Stimulated activated CD4-positive, alpha-beta T cell treated with anti-CD3 and anti-CD28 coated beads, Interleukin-15, amount 100 ng/mL, for 24 hours (primary cell): ENCODE measurements around the gene NR3C2.

Experiments used
- DNase-seq: peaks from one replicate; pipeline ENCODE4 v3.0.0-alpha.2; 2020

The NR3C2 gene

DNA sequence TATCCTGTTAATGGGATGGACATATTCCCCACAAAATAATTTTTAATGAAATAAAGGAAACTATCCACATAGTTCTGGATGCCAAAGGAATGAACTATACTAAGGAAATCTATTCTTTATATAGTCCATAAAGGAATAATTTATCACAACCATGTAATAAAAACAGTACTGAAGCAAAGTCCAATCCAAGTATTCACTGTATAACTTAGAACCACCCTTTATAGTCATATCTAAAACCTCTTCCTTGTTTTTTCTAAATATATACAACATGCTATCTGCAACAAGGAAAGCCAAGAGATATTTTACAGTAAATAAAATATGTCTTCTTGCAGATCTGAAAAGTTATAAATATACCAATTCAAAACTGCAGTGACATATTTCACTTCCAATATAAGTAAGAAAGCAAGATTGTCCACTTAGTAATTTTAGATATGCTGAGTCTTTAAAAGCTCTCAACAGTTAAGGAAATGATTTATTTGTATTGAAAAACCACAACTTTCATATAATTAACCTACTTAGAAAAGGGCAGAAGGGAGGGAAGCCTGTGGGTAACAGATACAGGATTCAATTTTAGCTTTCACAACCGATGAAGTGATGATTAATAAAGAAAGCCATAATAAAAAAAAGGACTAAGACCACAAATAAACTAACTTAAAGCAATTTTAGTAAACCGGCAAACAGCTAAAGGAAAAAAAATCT, 8.0 kb downstream of the NR3C2 start:
- DNase-seq, result no peak

DNA sequence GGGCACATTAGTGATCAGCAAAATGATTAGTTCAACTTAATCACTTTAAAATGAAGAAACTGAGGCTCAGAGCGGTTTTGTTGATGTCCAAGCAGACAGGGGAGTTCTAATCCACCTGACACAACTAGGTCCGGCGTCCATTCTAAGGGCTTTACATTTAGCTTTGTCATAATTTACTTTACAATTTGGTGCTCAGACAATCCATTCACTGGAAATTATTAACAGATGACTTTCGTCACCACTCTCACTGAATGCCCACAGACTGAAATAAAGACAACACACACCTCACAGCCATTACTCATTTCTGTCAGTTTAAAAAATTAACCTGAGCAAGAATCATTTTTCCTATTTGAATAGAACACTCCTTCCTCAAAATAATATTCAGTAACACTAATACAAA, 10.8 kb downstream of the NR3C2 start:
- DNase-seq, result no peak

DNA sequence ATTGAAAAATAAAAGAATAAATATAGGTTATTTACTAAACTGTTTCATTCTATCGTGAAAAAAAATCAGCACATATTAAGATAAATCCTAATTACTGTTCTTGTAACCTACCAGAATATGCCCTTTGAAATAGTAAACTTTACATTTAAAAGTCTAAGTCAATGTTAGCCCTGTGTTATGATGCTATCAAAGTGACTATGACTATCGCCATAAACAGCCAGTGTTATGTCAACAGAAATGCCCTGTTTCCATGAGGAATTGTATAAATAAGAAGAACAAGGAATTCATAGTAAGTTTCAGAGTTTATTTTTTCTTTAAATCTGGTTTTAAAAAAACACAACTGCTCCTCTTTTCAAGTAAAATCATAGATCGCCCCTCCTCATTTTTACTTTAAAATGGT, 11.4 kb downstream of the NR3C2 start:
- no peak for DNase-seq

DNA sequence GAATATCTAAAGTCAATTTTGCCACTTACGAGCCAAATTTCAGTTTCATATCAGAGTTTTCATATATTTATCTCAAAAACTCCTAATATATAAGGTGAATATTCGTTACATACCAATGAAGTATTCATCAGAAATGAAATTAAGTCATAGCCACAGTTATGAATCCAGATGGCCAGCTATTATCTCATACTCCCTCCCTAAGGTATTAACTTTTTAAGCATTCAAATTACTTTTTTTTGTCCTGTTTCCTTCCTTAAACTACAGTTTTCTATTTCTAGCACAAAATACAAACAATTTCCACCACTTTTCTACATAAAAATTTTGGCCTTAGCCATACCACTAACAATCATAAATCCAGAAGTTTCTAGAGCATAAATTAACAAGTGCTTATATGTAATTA, 13.0 kb downstream of the NR3C2 start:
- no peak for DNase-seq

DNA sequence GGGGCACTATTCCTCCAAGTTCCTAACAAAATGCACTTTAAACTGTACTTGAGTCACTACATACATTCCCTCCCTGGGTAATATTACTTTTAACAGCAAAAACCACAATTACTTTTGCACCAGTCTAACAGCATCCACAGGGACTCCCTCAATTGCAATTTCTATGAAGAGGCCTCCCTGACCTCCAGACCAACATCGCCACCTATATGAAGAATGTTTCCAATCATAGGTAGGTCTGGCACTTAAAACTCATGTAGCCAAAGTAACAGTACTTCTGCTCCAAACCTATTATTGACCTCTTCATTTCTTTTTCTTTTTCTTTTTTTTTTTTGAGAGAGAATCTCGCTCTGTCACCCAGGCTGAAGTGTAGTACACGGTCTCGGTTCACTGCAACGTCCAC, 15.6 kb downstream of the NR3C2 start:
- no peak for DNase-seq

DNA sequence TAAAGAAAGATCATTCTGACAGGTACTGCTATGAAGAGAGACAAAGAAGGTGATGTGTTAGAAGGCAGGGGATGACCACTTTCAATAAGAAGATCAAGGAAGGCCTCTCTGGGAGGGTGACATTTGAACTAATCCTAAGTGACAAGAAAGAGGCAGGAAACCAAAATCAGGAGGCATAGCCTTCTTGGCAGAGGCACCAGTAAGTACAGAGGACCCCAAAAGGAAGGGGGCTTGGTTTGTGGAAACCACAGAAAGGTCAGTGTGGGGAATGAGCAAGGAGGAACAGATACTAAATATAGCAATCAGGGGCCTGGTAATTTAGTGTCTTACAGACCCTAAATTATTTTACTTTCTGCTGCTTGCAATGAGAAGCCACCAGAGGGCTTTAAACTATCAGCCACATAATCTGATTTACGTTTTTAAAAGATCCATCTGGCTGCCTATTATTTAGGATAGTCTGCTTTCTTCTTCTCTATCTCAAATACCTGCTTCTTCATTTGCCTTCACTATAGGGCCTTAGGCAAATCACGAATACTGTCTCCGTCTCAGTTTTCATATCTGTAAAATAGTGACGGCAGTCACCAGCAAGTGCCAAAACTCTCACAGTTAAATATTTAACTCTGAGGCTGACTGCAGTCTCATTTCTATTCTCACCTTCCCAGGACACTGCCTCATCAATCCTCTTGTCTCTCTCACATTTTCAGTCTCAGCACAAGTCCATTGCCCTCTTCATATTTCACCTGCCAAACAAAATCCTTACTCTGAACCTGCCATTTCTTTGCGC, 16.7 kb downstream of the NR3C2 start:
- no peak for DNase-seq

DNA sequence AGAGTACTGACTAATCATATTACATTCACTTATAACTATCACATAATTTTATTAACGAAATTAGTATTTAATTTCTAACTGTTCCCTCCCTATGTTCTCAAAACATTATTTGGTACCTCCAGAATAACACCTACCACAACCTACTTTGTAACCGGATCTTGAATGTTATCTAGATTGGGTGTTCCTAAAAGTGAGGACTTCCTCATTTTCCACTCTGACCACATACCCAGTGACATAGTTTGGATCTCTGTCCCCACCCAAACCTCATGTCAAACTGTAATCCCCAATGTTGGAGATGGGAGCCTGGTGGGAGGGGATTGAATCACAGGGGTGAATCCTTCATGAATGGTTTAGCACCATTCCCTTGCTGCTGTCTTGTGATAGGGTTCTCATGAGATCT, 21.8 kb downstream of the NR3C2 start:
- DNase-seq, result no peak

DNA sequence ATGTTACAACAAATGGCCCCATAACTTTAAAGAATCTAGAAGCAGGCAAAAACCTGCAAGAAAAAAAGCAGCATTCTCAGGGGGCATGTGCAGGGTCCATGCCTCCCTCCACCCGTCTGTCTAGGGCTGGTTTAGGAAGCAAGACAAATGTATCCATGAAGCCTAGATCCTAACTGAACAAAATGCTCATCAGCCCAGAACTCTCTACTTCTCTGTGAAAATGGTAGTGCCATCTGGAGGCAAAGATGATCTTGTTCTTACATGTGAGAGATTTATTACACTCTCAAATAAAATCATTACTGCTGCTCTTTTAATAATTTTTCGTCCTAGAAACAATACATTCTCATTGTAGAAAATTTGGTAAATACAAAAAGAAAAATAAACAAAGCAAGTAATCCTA, 26.7 kb downstream of the NR3C2 start:
- DNase-seq, result no peak

DNA sequence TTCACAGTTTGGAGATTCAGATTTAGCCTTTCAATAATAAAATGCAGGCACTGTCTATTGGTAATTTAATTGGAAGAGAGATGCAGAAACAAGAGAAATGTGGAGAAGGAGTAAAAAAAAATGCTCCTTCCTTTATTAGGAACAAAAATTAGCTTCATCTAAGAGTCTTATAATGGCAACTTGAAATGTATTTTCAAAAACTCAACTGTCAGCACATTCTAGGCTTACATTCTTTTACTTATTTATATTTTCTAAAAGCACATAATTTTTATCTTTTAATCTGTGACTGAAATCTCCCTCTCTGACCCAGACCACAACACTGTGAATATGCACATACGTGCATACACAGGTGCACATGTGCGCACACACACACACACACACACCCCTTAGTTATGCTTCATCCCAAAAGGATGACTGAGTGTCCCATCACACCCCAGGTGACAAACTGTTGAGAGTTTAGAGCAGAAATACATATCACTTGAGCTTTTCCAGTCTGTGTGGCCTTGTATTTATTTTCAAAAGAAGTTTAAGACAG, 29.7 kb downstream of the NR3C2 start:
- no peak for DNase-seq

DNA sequence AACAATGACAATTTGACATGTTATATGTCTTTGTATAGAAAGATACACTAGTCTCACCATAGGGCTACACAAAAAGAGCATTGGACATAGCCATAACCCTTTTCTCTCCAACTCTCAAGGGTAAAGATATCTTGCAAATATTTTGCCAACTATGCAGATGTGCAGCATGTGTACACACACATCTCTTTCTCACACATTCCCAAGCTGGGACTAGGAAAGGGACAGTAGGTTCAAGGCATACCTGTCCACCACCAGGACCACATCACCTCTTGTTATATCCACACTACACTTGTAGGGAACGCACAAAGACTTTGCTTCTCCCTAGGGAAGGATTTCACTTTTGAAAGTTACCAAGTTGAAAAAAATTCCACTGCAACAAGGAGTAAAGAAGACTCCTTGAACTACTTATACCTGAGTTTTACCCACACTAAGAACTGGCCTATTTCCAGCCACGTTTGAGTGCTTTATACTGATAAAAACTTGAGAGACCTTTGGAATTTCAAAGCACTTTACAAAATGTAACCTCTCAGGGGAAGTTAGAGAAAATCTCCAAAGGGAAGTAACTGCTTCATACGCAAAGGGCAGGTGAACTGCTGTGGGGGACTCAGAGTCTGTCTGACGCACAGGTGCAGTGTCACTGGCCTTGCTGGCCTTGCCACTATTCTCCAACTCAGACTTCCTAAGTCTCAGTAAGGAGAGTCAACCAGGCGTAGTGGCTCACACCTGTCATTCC, 36.9 kb downstream of the NR3C2 start:
- no peak for DNase-seq

DNA sequence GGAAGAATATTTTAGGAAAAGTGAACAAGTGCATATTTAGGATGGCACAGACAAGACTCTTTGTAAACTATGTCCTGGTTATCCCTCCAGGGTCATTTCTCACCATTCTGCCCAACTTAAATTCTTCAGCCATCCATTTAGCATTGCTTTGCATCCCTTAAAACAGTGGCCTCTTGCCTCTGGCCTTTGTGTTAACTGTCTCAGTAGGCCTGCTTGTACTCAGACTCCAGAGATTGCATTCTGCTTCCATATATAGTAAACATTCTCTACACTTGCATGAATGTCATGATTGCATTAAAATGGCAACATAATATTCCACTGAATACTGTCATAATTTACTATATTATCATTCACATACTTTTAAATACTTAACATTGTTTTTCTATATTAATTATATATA, 43.2 kb downstream of the NR3C2 start:
- no peak for DNase-seq

DNA sequence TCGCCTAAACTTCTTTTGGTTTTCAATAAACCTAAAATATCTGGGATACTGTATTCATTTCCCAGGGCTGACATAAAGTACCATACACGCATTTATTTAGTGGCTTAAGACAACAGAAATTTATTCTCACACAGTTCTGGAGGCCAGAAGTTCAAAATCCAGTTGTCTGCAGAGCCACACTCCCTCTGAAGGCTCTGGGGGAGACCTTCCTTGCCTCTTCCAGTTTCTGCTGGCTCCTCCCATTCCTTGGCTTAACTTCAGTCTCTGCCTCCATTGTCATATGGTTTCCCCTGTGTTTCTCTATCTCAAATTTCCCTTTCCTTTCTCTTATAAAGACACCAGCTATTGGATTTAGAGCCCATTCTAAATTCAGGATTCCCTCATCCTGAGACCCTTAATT, 44.4 kb downstream of the NR3C2 start:
- DNase-seq, result no peak

DNA sequence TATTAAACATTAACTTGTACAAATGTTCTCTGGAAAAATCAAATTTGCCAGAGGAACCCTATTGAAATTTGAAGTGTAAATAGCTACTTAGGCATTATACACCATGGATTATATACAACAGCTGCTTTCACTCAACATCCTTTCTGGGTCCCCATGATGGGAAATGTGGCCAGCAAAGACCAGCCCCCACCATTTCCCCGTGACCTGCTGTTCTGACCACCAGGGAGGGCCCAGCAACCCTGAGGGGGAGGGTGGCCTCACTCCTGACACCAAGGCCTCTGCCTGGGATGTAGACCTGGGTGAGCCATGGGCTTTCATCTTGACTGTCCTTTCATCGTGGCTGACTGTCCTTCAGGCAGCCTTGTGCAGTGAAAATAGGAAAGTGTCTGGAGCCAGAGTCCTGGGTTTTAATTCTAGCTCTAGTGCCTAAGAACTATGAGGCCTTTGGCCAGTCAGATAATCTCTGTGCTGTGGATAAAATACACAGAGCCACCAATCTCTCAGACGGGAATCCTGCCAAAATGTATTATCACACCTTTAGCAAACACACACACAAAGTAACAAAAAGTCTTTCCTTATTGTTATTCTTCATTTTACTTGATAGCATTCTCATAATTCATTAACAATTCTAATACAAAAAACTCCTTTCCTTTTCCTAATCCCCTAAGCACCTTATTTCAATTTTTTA, 45.1 kb downstream of the NR3C2 start:
- DNase-seq, result no peak

DNA sequence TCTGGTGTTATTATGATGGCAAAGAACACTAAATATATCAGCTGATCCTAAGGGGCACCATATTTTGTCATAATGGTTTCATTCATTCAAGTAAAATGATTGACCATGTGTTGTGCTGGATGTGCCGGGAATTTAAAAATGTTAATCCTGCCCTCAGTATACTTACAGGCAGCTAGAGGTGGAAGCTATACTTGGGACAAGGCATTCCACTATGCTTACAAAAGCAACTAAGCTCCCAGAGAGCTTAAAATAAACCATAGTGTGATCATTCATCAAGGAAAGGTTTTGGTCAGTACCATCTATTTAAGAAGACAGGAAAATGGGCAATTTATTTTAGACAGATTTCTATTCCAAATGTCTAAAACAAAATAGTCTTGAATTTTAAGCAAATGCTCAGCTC, 46.4 kb downstream of the NR3C2 start:
- DNase-seq, result no peak

DNA sequence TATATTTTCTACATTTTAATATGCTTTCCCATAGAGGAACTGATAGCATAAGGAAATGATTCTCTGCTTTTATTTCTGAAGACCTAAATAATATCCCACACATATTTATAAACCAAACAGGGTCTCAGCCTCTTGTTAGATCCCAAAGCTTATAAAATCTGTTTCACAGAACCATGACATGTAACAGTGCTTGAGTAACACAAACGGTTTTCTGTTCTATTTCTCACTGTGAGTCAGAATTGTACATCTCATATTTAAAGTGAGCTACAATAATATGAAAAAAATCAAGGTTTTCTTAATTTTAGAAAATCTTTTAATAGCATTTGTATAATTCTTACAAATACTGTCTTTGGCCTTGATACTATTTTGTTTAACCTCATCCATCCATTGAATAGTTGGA, 51.2 kb downstream of the NR3C2 start:
- no peak for DNase-seq

DNA sequence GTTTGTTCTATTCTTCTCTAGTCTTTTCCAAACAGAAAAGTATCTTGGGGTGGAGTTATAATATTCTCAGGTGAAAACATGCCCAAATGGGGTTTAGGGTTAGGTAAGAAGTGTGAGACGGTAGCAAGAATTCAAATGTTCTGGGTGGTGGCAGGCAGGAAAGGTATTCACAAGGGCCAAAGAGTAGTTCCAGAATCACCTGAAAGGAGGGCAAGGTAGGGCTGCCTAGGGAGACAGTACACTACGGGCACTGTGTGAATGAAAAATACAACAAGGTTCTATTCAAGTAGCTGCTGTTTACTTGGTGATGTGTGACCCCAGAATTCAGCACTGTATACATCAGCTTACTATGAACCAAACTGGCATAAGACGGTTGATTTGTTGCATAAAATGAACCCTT, 51.9 kb downstream of the NR3C2 start:
- DNase-seq, result no peak

DNA sequence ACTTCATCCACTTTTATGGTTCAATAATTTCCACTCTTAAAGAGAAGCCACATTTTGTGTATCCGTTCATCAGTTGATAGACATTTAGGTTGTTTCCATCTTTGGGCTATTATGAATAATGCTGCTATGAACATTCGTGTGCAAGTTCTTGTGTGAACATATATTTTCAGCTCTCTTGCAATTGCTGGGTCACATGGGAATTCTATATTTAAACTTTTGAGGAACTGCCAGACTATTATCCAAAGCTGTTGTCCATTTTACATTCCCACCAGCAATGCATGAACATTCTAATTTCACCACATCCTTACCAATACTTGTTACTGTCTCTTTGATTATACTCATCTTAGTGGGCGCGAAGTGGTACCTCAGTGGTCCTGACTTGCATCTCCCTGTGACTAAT, 61.9 kb downstream of the NR3C2 start:
- no peak for DNase-seq

DNA sequence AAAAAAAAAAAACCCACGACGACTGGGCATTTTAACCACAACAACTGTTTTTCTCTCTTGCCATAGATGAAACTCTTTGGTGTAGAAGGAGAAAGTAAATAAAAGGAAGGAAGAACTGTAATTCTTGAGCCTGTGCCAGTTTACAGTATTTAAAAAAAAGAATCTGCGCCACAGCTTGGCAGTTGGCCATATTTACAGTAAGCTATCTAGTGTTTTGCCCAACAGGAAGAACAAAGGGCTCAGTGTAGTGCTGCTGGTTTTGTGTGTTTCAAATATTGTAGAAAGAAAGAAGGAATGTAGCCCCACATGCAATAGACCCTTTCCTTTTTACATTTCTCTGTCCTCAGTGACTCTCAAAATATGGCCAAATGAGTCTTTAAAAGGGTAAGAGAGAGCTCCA, 66.1 kb downstream of the NR3C2 start:
- no peak for DNase-seq

DNA sequence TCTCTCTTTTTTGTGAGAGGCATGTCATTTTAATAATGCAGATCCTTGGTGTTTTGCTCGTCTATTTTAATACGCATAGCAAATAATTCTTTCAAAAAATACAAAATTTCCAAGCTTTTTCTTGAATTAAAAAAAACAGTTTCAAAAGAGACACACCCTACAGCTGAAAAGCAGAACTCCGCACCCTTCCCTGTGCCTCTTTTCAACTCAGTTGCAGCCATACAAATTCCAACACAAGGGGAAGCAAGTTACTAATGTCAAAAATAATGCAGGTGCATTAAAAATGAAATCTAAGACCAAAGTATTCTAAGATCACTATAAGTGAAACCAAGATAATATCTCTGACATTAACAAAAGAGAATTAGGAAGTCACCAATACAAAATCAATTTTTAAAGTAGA, 66.6 kb downstream of the NR3C2 start:
- DNase-seq, result no peak

DNA sequence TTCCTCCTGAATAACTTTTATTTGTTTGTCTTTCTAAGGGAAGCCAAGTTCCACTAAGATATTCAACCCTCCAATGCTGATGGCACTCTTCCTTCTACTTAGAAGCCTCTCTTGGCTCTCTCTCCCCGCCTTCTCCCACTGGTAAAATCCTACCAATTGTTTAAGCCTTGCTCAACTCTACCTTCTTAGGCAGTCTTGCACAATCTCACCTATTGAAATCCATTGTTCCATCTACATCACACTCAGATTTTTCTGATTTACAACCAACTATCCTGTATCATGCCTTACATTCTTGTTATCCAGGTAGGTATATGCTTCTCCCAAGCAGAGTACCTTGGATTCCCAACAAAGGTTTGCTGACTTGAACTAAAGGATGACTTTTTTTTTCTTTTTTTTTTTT, 69.1 kb downstream of the NR3C2 start:
- no peak for DNase-seq

DNA sequence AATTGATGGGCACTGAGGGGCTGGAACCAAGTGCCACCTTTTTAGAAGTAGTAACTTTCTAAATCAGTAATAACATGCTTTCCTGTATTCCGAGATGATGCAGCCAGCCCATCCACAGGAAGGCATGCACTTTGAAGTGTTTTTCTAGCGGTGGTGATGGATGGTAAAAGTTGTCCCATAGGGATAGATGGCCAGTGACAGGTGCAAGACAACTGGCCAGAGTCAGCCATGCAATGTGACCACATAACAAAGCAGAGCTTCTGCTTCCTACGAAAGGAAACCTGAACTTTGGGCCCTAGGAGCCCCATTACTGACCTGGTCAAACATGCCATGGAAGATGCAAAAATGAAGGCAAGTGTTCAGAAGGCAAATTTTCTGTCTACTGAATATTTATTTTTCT, 72.3 kb downstream of the NR3C2 start:
- no peak for DNase-seq

DNA sequence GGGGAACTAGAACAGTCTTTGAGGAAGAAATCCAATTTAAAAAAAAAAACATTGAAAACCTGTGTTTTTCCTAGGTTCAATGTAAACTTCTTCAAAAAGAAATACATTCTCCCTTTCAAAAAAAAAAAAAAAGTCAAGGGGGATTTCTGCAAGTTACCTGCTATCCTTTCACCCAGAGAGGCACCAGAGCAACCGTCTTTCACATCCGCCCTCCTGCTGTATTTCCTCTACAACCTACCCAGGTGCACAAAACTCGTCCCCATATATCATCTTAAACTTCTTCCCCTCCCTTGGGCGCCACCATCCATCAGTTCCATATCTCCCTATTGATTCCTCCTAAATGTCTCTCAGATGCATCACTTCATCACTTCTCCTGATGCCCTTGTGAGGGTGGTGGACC, 74.5 kb downstream of the NR3C2 start:
- DNase-seq, result no peak

DNA sequence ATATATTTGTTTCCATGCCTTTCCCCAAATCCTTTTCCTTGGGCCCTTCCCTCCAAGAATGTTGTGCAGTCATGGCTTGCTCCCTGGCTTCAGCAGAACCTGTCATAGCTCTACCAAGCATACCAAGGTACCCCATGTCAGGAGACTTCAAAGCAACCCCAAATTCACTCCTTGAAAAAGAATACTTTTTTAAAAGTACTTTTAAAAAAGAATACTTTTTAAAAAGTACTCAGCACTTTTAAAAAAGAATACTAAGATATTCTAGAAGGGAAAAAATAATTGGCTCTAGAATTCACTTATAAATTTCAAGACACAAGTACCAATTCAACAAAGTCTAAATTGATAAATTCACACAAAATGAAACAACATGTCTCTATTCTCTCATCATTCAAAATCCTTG, 76.0 kb downstream of the NR3C2 start:
- no peak for DNase-seq
